ENCODE results near the gene LTC4S.
"Not testable (repeated sequence)": the region's sequence is repeated elsewhere in the genome, so short reads cannot be mapped to it uniquely, and the experiment has no call there.

DNA sequence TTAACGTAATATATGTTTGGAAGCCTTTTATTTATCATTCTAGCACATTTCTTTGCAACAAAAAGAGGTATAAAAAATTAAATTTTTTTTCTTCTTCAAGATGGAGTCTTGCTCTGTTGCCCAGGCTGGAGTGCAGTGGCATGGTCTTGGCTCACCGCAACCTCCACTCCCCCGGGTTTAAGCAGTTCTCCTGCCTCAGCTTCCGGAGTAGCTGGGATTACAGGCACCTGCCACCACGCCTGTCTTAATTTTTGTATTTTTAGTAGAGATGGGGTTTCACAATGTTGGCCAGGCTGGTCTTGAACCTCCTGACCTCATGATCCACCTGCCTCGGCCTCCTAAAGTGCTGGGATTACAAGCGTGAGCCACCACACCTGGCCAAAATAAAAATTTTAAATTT is 49.7 kb upstream of the LTC4S start:
- TF ChIP-seq, protein P1, sequence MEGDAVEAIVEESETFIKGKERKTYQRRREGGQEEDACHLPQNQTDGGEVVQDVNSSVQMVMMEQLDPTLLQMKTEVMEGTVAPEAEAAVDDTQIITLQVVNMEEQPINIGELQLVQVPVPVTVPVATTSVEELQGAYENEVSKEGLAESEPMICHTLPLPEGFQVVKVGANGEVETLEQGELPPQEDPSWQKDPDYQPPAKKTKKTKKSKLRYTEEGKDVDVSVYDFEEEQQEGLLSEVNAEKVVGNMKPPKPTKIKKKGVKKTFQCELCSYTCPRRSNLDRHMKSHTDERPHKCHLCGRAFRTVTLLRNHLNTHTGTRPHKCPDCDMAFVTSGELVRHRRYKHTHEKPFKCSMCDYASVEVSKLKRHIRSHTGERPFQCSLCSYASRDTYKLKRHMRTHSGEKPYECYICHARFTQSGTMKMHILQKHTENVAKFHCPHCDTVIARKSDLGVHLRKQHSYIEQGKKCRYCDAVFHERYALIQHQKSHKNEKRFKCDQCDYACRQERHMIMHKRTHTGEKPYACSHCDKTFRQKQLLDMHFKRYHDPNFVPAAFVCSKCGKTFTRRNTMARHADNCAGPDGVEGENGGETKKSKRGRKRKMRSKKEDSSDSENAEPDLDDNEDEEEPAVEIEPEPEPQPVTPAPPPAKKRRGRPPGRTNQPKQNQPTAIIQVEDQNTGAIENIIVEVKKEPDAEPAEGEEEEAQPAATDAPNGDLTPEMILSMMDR (IDR thresholded peaks at IDR 0.05), result not testable (repeated sequence)
- not testable (repeated sequence) for TF ChIP-seq POLR2A (IDR thresholded peaks at IDR 0.05)

All from uterus (tissue), 2 donors.